Lower lobe of right lung (tissue), 2 donors: Measurements from ENCODE around the gene ALDH16A1. TPM values are rescaled to one million over a fixed set of nuclear protein-coding genes. Genes with fewer than 3 reads are reported as not detected.

Source experiments
- ATAC-seq, 2 donors: fragments of 200-7000 bp; cut with Tn5 transposase; one replicate each; pipeline ENCODE4 v1.9.1; 2020 to 2022; ENCODE audit warnings: mild to moderate bottlenecking in 2 of 2, moderate library complexity in 2 of 2
- DNase-seq: peaks from one replicate; pipeline ENCODE4 v3.0.0-alpha.2; 2020
- H3K27ac ChIP-seq: fragments of 200-600 bp; one replicate; pipeline ENCODE4 v1.8.0; 2022
- H3K27me3 ChIP-seq: fragments of 200-600 bp; one replicate; pipeline ENCODE4 v1.8.0; 2022; ENCODE audit warnings: low read depth
- H3K36me3 ChIP-seq: fragments of 200-600 bp; one replicate; pipeline ENCODE4 v1.8.0; 2022; ENCODE audit warnings: mild to moderate bottlenecking
- H3K4me1 ChIP-seq: fragments of 200-600 bp; one replicate; pipeline ENCODE4 v1.8.0; 2022
- H3K4me3 ChIP-seq: fragments of 200-600 bp; one replicate; pipeline ENCODE4 v1.8.0; 2022; ENCODE audit warnings: mild to moderate bottlenecking
- H3K9me3 ChIP-seq: fragments of 200-600 bp; one replicate; pipeline ENCODE4 v1.8.0; 2022
- CTCF ChIP-seq: fragments of 200-600 bp; IDR thresholded peaks from one replicate; pipeline ENCODE4 v1.8.0; 2022; ENCODE audit warnings: antibody characterized with exemption, mild to moderate bottlenecking
- intact Hi-C: fragments of 100-400 bp; cut with DNase I; formaldehyde crosslinking; loops from one replicate; pipeline ENCODE4 v1.11.0; 2022
- total RNA-seq: library from RNA; stranded (reverse); fragmentation: NEBNext Ultra II Directional; extraction: Animal tissue kit (Norgen Biotek cat#: 25700); gene quantifications from one replicate; pipeline ENCODE4 v1.2.1, GENCODE V29; 2021
- donor health status: DM: no; HTN: yes; CAD: no; lungs with severe emphysema.

The ALDH16A1 gene
- total RNA-seq, 1 donor from 2014 or later = 33.7 TPM

GRCh38 chr19:49503582-49503962 is 50.5 kb downstream of the ALDH16A1 start:
- DNase-seq = no peak
- no peak for TF ChIP-seq CTCF
- H3K36me3 ChIP-seq = peaks cover 17% of the 10 kb centered on the region
- H3K4me1 ChIP-seq = peaks cover 22% of the 10 kb centered on the region
- intact Hi-C loops = no loop called here
- H3K27me3 ChIP-seq = no peaks in the 10 kb centered on the region
- no peak for ATAC-seq
- peak overlapping the region; percentile 19 for H3K27ac ChIP-seq
- no peaks in the 10 kb centered on the region for H3K9me3 ChIP-seq
- no peak overlapping the region for H3K4me3 ChIP-seq

- peak; percentile 78 to 92 for ATAC-seq
- Histone ChIP-seq H3K4me3 (no peak overlapping the region), H3K27me3 (no peaks in the 10 kb centered on the region), H3K36me3 (no peaks in the 10 kb centered on the region), H3K27ac (no peak overlapping the region), H3K9me3 (no peaks in the 10 kb centered on the region), H3K4me1 (peaks cover 12% of the 10 kb centered on the region)
- DNase-seq = peak; percentile 75
- peak; percentile 72 for TF ChIP-seq CTCF
- intact Hi-C loops = no loop called here
These were observed 53.6 kb downstream of the ALDH16A1 start for GRCh38 chr19:49506575-49507105.

GRCh38 chr19:49507803-49508494 is 54.9 kb downstream of the ALDH16A1 start:
- H3K4me3 ChIP-seq = no peak overlapping the region
- intact Hi-C loops = no loop called here
- ATAC-seq = no peak

GRCh38 chr19:49512970-49513745 is 60.1 kb downstream of the ALDH16A1 start:
- no peak for TF ChIP-seq CTCF
- intact Hi-C loops = no loop called here
- no peaks in the 10 kb centered on the region for H3K9me3 ChIP-seq
- peaks cover 40% of the 10 kb centered on the region for H3K4me1 ChIP-seq
- H3K36me3 ChIP-seq = peaks cover 6% of the 10 kb centered on the region
- DNase-seq = peak; percentile 77
- no peaks in the 10 kb centered on the region for H3K27me3 ChIP-seq
- H3K4me3 ChIP-seq = peak overlapping the region; percentile 85
- peak overlapping the region; percentile 89 for H3K27ac ChIP-seq
- ATAC-seq = peak; percentile 76 to 86

More at GRCh38 chr19:49507803-49508494, 54.9 kb downstream of the ALDH16A1 start:
- no peaks in the 10 kb centered on the region for H3K36me3 ChIP-seq
- peaks cover 20% of the 10 kb centered on the region for H3K4me1 ChIP-seq
- H3K27ac ChIP-seq = no peak overlapping the region
- no peaks in the 10 kb centered on the region for H3K9me3 ChIP-seq
- no peak for TF ChIP-seq CTCF
- no peaks in the 10 kb centered on the region for H3K27me3 ChIP-seq
- no peak for DNase-seq

GRCh38 chr19:49513746-49514118 is 60.7 kb downstream of the ALDH16A1 start:
- Histone ChIP-seq H3K4me3 (peak overlapping the region; percentile 85), H3K27ac (peak overlapping the region; percentile 89), H3K9me3 (no peaks in the 10 kb centered on the region), H3K36me3 (peaks cover 6% of the 10 kb centered on the region), H3K4me1 (peaks cover 40% of the 10 kb centered on the region), H3K27me3 (no peaks in the 10 kb centered on the region)
- peak; percentile 3 to 31 for ATAC-seq
- intact Hi-C loops = no loop called here
- DNase-seq = no peak
- TF ChIP-seq CTCF = no peak
